Parathyroid adenoma (tissue), 2 donors: ENCODE measurements around the gene CIZ1.

Experiments used
- H2AFZ ChIP-seq: fragments of 300-600 bp; sonication (generic); one replicate; pipeline ENCODE4 v1.7.0; 2017; ENCODE audit warnings: antibody characterized with exemption, mild to moderate bottlenecking
- H3K27ac ChIP-seq: fragments of 300-600 bp; sonication (generic); one replicate; pipeline ENCODE4 v1.7.0; 2017
- H3K27me3 ChIP-seq: fragments of 300-600 bp; sonication (generic); one replicate; pipeline ENCODE4 v1.7.0; 2017; ENCODE audit warnings: low read length; ENCODE audit not compliant: control insufficient read depth, insufficient read depth
- H3K36me3 ChIP-seq: fragments of 300-600 bp; sonication (generic); one replicate; pipeline ENCODE4 v1.7.0; 2017; ENCODE audit warnings: low read length; ENCODE audit not compliant: control insufficient read depth, insufficient read depth
- H3K4me1 ChIP-seq: fragments of 300-600 bp; sonication (generic); one replicate; pipeline ENCODE4 v1.7.0; 2017; ENCODE audit warnings: control low read depth
- H3K4me2 ChIP-seq: fragments of 300-600 bp; sonication (generic); one replicate; pipeline ENCODE4 v1.7.0; 2017; ENCODE audit warnings: low read length
- H3K4me3 ChIP-seq: fragments of 300-600 bp; sonication (generic); one replicate; pipeline ENCODE4 v1.7.0; 2017; ENCODE audit warnings: low read depth, low read length
- H3K79me2 ChIP-seq: fragments of 300-600 bp; sonication (generic); one replicate; pipeline ENCODE4 v1.7.0; 2017; ENCODE audit warnings: control low read depth
- H3K9ac ChIP-seq: fragments of 300-600 bp; sonication (generic); one replicate; pipeline ENCODE4 v1.7.0; 2017; ENCODE audit warnings: mild to moderate bottlenecking
- H3K9me3 ChIP-seq: fragments of 300-600 bp; sonication (generic); one replicate; pipeline ENCODE4 v1.7.0; 2017; ENCODE audit warnings: low read length; ENCODE audit not compliant: control insufficient read depth
- TF ChIP-seq, protein P1 (sequence below): fragments of 300-600 bp; sonication (generic); IDR thresholded peaks from one replicate; pipeline ENCODE4 v1.7.0; 2017; ENCODE audit warnings: antibody characterized with exemption, mild to moderate bottlenecking
- donor health status: primary hyperparathyroidism.

CIZ1 gene

DNA sequence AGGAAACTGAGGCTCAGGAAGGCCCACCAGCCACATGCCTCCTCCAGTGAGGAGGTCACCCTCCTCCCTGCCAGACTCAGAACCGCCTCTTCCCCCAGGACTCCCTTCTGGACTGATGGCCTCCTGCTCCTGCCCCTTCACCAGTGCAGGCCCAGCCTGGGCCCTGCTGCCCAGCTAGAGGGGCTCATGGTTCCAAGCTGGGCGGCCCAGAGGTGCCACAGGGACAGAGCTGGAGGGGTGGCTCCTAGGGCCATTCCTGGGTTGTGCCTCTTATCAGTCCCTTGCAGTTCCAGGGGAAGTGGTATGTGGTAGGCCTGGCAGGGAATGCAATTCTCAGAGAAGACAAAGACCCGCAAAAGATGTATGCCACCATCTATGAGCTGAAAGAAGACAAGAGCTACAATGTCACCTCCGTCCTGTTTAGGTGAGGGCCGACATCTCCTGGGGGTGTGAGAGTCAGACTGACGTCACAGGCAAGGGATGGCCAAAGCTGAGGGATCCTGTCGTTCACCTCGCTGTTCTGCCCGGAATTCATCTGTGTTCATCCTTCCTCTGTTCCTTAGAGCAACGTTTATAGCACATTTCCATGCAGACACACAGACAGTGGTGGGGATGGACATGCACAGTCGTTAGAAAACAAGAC lies 41.3 kb downstream of the CIZ1 start:
- TF ChIP-seq, protein P1, sequence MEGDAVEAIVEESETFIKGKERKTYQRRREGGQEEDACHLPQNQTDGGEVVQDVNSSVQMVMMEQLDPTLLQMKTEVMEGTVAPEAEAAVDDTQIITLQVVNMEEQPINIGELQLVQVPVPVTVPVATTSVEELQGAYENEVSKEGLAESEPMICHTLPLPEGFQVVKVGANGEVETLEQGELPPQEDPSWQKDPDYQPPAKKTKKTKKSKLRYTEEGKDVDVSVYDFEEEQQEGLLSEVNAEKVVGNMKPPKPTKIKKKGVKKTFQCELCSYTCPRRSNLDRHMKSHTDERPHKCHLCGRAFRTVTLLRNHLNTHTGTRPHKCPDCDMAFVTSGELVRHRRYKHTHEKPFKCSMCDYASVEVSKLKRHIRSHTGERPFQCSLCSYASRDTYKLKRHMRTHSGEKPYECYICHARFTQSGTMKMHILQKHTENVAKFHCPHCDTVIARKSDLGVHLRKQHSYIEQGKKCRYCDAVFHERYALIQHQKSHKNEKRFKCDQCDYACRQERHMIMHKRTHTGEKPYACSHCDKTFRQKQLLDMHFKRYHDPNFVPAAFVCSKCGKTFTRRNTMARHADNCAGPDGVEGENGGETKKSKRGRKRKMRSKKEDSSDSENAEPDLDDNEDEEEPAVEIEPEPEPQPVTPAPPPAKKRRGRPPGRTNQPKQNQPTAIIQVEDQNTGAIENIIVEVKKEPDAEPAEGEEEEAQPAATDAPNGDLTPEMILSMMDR, result no peak
- H3K27ac ChIP-seq, result no peak overlapping the region

DNA sequence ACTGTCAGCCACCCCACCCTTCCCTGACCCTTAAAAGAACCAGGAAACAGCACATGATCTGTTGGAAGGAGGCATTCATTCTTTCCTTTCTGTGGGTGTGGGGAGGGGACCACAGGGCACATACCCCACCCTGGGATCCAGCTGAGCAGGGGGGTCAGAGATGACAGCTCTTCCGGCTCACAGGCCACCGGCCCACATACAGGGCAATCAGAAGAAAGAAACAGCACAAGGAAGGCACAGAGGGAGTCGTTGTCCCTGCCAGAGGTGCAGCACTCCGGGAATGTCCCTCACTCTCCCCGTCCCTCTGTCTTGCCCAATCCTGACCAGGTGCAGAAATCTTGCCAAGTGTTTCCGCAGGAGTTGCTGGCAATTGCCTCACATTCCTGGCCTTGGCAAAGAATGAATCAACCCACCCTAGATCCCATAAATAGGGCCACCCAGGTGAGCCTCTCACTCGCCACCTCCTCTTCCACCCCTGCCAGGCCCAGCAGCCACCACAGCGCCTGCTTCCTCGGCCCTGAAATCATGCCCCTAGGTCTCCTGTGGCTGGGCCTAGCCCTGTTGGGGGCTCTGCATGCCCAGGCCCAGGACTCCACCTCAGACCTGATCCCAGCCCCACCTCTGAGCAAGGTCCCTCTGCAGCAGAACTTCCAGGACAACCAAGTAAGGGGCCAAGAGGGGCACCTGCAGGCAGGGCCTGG lies 42.2 kb downstream of the CIZ1 start, which contains the start of gene LCN2:
Gene LCN2 (plus strand): TSS at position 453 of the 701 bp plus-strand sequence. CDS start 73 bp downstream, at position 526.
- Histone ChIP-seq H2AFZ (no peak within 1 kb of the TSS), H3K4me3 (no peak within 1 kb of the TSS), H3K36me3 (no peaks in the 10 kb centered on the region), H3K79me2 (no peaks in the 10 kb centered on the region), H3K9me3 (no peaks in the 10 kb centered on the region), H3K4me1 (no peaks in the 10 kb centered on the region), H3K27me3 (no peaks in the 10 kb centered on the region), H3K9ac (no peak within 1 kb of the TSS), H3K4me2 (no peak within 1 kb of the TSS), H3K27ac (no peak within 1 kb of the TSS)
- TF ChIP-seq, protein P1, result no peak

More for the DNA sequence above, 41.3 kb downstream of the CIZ1 start:
- Histone ChIP-seq H2AFZ (no peak overlapping the region), H3K4me3 (no peak overlapping the region), H3K27me3 (no peaks in the 10 kb centered on the region), H3K4me1 (no peaks in the 10 kb centered on the region), H3K36me3 (no peaks in the 10 kb centered on the region), H3K79me2 (no peaks in the 10 kb centered on the region), H3K9ac (no peak overlapping the region), H3K4me2 (no peak overlapping the region), H3K9me3 (no peaks in the 10 kb centered on the region)

DNA sequence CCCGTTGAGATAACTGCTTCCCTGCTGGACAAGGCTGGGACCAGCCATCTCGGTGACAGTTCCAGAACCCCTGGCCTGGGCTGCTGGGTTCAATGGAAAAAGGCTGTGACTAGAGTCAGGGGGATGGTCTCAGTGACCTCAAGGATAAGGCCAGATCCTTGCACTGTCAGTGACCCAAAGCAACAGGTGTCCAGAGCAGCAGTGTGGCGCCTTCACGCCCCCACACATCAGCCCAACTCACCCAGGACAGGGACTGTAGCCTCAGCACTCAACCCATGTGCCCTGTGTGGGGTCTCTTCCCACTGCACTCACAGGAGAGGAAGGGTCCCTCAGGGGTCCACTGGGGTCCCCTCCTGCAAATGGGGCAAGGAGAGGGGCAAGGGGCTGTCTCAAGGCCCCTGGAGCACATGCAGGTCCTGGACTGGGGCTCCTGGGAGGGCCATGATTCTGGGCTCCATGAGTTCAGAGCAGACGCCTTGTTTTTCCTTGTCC lies 42.8 kb downstream of the CIZ1 start:
- Histone ChIP-seq H3K4me2 (no peak overlapping the region), H3K9me3 (no peaks in the 10 kb centered on the region), H3K27ac (no peak overlapping the region), H3K79me2 (no peaks in the 10 kb centered on the region), H3K27me3 (no peaks in the 10 kb centered on the region), H2AFZ (no peak overlapping the region), H3K4me3 (no peak overlapping the region), H3K36me3 (no peaks in the 10 kb centered on the region), H3K4me1 (no peaks in the 10 kb centered on the region), H3K9ac (no peak overlapping the region)
- TF ChIP-seq, protein P1, result no peak

DNA sequence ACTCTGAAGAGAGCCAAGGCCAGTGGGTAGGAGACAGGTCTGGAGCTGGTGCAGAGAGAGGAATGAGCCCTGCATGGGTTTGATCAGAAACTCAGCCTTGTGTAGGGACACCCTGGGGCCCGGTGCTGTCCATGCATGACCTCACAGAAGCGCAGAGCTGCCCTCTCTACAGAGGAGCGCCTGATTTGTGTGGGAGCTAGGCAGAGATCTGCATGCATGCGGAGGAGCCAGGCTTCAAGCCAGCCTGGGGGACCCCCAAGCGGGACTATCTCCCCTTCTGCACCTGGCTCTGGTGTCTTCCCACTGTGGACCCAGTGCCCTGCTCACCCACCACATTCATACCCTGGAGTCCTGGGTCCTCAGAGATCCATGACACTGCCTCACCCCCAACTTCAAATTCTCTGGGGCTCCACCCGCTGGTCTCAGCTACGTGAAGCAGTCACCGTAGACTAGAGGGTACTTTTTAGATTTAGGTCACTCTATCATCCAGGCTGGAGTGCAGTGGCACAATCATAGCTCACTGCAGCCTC lies 44.7 kb downstream of the CIZ1 start:
- Histone ChIP-seq H3K4me3 (no peak overlapping the region), H3K27ac (no peak overlapping the region), H3K27me3 (no peaks in the 10 kb centered on the region), H3K79me2 (no peaks in the 10 kb centered on the region), H3K4me1 (no peaks in the 10 kb centered on the region), H3K4me2 (no peak overlapping the region), H2AFZ (no peak overlapping the region), H3K9me3 (no peaks in the 10 kb centered on the region), H3K9ac (no peak overlapping the region), H3K36me3 (no peaks in the 10 kb centered on the region)
- TF ChIP-seq, protein P1, result no peak
